ACC112 (cell line): ENCODE results near the gene OOSP4B.
"Not testable (repeated sequence)": the region's sequence is repeated elsewhere in the genome, so short reads cannot be mapped to it uniquely, and the experiment has no call there.

ENCODE experiments used
- H2AFZ ChIP-seq: fragments of 200-600 bp; sonication (generic); one replicate; pipeline ENCODE4 v1.6.0; 2017; ENCODE audit warnings: antibody characterized with exemption, low read length; ENCODE audit not compliant: unreplicated experiment
- H3K27ac ChIP-seq: fragments of 200-600 bp; sonication (generic); 2 replicates; pipeline ENCODE4 v1.5.1; 2014; ENCODE audit warnings: low read depth, mild to moderate bottlenecking, antibody characterized with exemption, low read length, moderate library complexity
- H3K27me3 ChIP-seq: fragments of 200-600 bp; sonication (generic); 2 replicates; pipeline ENCODE4 v1.6.1; 2014; ENCODE audit warnings: mild to moderate bottlenecking, antibody characterized with exemption, low read length, moderate library complexity, mixed read lengths; ENCODE audit not compliant: insufficient read depth
- H3K36me3 ChIP-seq: fragments of 200-600 bp; sonication (generic); 2 replicates; pipeline ENCODE4 v1.6.1; 2016; ENCODE audit warnings: mild to moderate bottlenecking, antibody characterized with exemption, low read length, moderate library complexity, mixed read lengths; ENCODE audit not compliant: insufficient read depth
- H3K4me1 ChIP-seq: fragments of 200-600 bp; sonication (generic); one replicate; pipeline ENCODE4 v1.6.1; 2016; ENCODE audit warnings: low read length, mixed read lengths; ENCODE audit not compliant: insufficient read depth, unreplicated experiment, control insufficient read depth
- H3K4me3 ChIP-seq: fragments of 200-600 bp; sonication (generic); 2 replicates; pipeline ENCODE4 v1.5.1; 2014; ENCODE audit warnings: mild to moderate bottlenecking, low read depth, low read length
- H3K79me2 ChIP-seq: fragments of 200-600 bp; sonication (generic); one replicate; pipeline ENCODE4 v1.6.0; 2016; ENCODE audit warnings: low read length; ENCODE audit not compliant: control insufficient read depth, unreplicated experiment, insufficient read depth

The OOSP4B gene

DNA sequence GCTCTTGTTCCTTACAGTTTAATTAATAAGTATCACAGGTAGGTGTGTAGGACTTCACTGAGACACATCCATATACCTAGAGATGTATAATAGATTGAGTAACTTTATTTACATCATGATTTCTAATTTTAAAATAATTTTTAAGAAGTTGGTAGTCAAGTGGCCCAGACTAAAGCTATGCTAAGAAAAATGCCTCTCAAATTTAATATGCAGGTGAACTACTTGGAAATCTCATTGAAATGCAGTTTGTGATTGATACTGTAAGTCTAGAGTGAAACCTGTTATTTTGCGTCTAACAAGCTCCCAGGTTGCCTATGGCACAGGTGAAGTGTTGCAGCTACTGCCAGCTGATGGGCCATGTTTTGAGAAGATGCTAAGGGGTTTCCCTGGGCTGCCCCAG lies at the start of gene OOSP4B:
Gene OOSP4B, plus strand, starts transcription at position 301 of the 400 bp plus-strand sequence.
- H2AFZ ChIP-seq, result no peak within 1 kb of the TSS
- no peaks in the 10 kb centered on the region for H3K27me3 ChIP-seq
- no peak within 1 kb of the TSS for H3K27ac ChIP-seq
- no peak within 1 kb of the TSS for H3K4me3 ChIP-seq
- H3K79me2 ChIP-seq, result no peaks in the 10 kb centered on the region
- H3K4me1 ChIP-seq, result no peaks in the 10 kb centered on the region
- no peaks in the 10 kb centered on the region for H3K36me3 ChIP-seq

GRCh38 chr11:59967677-59968394 lies 49.1 kb upstream of the OOSP4B start:
- Histone ChIP-seq H2AFZ (no peak overlapping the region), H3K79me2 (no peaks in the 10 kb centered on the region), H3K4me1 (no peaks in the 10 kb centered on the region), H3K27me3 (no peaks in the 10 kb centered on the region), H3K36me3 (no peaks in the 10 kb centered on the region), H3K4me3 (no peak overlapping the region), H3K27ac (no peak overlapping the region)

GRCh38 chr11:59968395-59968783 lies 48.6 kb upstream of the OOSP4B start:
- no peaks in the 10 kb centered on the region for H3K27me3 ChIP-seq
- no peak overlapping the region for H3K4me3 ChIP-seq
- H3K36me3 ChIP-seq, result no peaks in the 10 kb centered on the region
- H2AFZ ChIP-seq, result no peak overlapping the region
- no peak overlapping the region for H3K27ac ChIP-seq
- no peaks in the 10 kb centered on the region for H3K79me2 ChIP-seq
- H3K4me1 ChIP-seq, result no peaks in the 10 kb centered on the region

- Histone ChIP-seq H3K27ac (no peak overlapping the region), H3K27me3 (no peaks in the 10 kb centered on the region; the same call in 1 of the 2 replicates), H2AFZ (no peak overlapping the region), H3K4me1 (no peaks in the 10 kb centered on the region), H3K4me3 (no peak overlapping the region), H3K36me3 (no peaks in the 10 kb centered on the region), H3K79me2 (no peaks in the 10 kb centered on the region)
Observed at GRCh38 chr11:59973097-59973496, 43.9 kb upstream of the OOSP4B start.

DNA sequence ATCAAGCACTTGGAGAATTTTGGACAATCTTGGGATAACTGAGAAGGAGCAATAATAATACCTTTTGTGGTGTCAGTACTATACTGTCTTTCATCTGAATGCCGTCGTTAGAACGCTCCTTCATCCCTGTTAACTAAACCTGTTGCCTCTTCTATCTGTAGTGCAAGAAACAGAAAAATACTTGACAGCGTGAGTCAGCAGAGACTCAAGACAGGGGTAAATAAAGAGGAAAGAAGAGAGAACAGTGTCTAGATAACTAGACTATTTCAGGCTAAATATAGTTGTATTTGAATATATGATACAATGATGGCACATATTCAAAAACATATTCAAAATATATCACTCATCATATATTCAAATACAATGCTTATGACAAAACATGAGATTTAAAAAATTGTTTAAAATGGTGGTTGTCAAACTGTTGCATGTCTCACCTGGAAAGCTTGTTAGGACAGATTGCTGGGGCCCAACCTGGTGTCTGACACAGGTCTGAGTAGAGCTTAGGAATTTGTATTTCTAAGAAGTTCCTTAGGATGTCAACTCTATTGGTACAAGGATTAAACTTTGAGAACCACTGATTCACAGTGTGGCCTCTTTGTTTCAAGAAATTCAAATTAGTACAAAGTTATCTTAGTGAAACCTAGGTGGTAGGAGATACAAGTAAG lies 35.7 kb upstream of the OOSP4B start:
- H3K4me1 ChIP-seq, result no peaks in the 10 kb centered on the region
- no peaks in the 10 kb centered on the region for H3K36me3 ChIP-seq
- H3K79me2 ChIP-seq, result no peaks in the 10 kb centered on the region
- no peak overlapping the region for H3K27ac ChIP-seq
- no peak overlapping the region for H2AFZ ChIP-seq
- H3K4me3 ChIP-seq, result no peak overlapping the region
- no peaks in the 10 kb centered on the region; the same call in 1 of the 2 replicates for H3K27me3 ChIP-seq

GRCh38 chr11:59982037-59982436 lies 34.9 kb upstream of the OOSP4B start:
- H3K79me2 ChIP-seq, H2AFZ ChIP-seq, H3K27me3 ChIP-seq, H3K4me3 ChIP-seq, H3K36me3 ChIP-seq, H3K27ac ChIP-seq, H3K4me1 ChIP-seq: not testable (repeated sequence)

GRCh38 chr11:59983212-59983611 lies 33.8 kb upstream of the OOSP4B start:
- H3K36me3 ChIP-seq, result no peaks in the 10 kb centered on the region
- H3K27ac ChIP-seq, result no peak overlapping the region
- no peaks in the 10 kb centered on the region for H3K4me1 ChIP-seq
- H3K27me3 ChIP-seq, result no peaks in the 10 kb centered on the region
- no peak overlapping the region for H3K4me3 ChIP-seq
- H3K79me2 ChIP-seq, result no peaks in the 10 kb centered on the region
- H2AFZ ChIP-seq, result no peak overlapping the region

- H2AFZ ChIP-seq, result no peak overlapping the region
- no peaks in the 10 kb centered on the region for H3K36me3 ChIP-seq
- no peaks in the 10 kb centered on the region for H3K79me2 ChIP-seq
- H3K4me3 ChIP-seq, result no peak overlapping the region
- no peaks in the 10 kb centered on the region for H3K4me1 ChIP-seq
- H3K27ac ChIP-seq, result no peak overlapping the region
- no peaks in the 10 kb centered on the region for H3K27me3 ChIP-seq
Observed at GRCh38 chr11:59984368-59984767, 32.6 kb upstream of the OOSP4B start.

- no peaks in the 10 kb centered on the region for H3K36me3 ChIP-seq
- H3K4me1 ChIP-seq, result no peaks in the 10 kb centered on the region
- no peaks in the 10 kb centered on the region for H3K79me2 ChIP-seq
- H3K27ac ChIP-seq, result no peak overlapping the region
- H2AFZ ChIP-seq, result no peak overlapping the region
- H3K4me3 ChIP-seq, result no peak overlapping the region
- H3K27me3 ChIP-seq, result no peaks in the 10 kb centered on the region
Observed at GRCh38 chr11:59990421-59990820, 26.6 kb upstream of the OOSP4B start.

- H3K4me3 ChIP-seq, result no peak overlapping the region
- H3K27me3 ChIP-seq, result no peaks in the 10 kb centered on the region
- no peaks in the 10 kb centered on the region for H3K4me1 ChIP-seq
- no peaks in the 10 kb centered on the region for H3K79me2 ChIP-seq
- H3K36me3 ChIP-seq, result no peaks in the 10 kb centered on the region
- H3K27ac ChIP-seq, result no peak overlapping the region
- no peak overlapping the region for H2AFZ ChIP-seq
Observed at GRCh38 chr11:59992425-59992824, 24.6 kb upstream of the OOSP4B start.

DNA sequence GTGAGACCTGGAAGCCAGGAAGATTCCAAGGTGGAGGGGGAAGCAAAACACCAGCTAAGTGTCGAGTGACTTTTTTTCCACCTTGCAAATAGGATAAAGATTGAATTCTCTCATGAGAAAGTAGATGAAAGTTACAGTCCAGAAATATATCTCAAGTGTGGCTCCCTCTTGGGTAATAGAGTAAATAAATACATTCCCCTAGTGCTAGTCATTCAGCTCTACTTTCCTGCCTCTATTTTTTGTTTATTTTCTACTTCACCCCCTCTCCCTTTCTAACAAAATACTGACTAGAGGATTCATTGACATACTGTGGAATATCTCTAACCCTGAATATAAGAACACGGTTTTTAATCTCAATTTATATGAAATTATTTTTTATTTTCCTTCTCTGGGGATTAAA lies 19.2 kb upstream of the OOSP4B start:
- no peaks in the 10 kb centered on the region for H3K36me3 ChIP-seq
- H3K27me3 ChIP-seq, result no peaks in the 10 kb centered on the region
- no peak overlapping the region for H3K4me3 ChIP-seq
- no peaks in the 10 kb centered on the region for H3K79me2 ChIP-seq
- H3K27ac ChIP-seq, result no peak overlapping the region
- no peaks in the 10 kb centered on the region for H3K4me1 ChIP-seq
- no peak overlapping the region for H2AFZ ChIP-seq
